Suprapubic skin (tissue), 3 donors: ENCODE data around the gene LRRC45.

ENCODE experiments used
- CTCF ChIP-seq, 2 donors: fragments of 200-600 bp in 1 of 2; fragments of 450-650 bp in 1 of 2; sonication (generic) in 1 of 2; IDR thresholded peaks; one replicate each; pipeline ENCODE4 v1.5.1; 2016 to 2019; ENCODE audit warnings: antibody characterized with exemption in 2 of 2, mild to moderate bottlenecking in 1 of 2, moderate library complexity in 1 of 2
- EP300 ChIP-seq: sonication (generic); formaldehyde crosslinking; IDR thresholded peaks from one replicate; pipeline ENCODE4 v1.6.1; 2017; ENCODE audit warnings: antibody characterized with exemption

DNA sequence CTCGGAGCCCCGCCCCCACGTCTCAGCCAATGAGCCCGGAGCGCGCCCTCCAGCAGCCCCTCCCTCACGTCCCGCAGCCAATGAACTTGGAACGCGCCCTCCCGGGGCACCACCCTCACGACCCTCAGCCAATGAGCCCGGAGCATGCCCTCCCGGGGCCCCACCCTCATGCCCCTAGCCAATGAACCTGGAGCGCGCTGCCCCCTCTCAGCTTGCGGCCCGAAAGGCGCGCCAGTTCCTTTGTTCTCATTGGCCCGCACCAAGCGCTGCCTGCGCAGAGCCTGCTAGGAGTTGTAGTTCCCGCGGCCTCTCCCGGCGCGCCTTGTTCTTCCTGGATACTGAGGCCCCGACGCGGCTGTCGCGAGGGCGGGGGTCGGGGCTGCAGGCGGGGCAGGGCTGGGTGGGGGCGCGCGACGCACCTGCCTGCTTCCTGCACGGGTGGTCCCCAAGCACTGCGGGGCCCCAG is at the start of gene LRRC45:
- no peak for TF ChIP-seq CTCF (IDR thresholded peaks at IDR 0.05)
- no peak for TF ChIP-seq EP300
